ENCODE measurements around the gene VAMP4. TPM values are rescaled to one million over a fixed set of nuclear protein-coding genes. Genes with fewer than 3 reads are reported as not detected.
A peak's percentile ranks its signal among the peaks of the same experiment; 100 is the strongest.

The VAMP4 gene
- total RNA-seq, 1 donor from 2014 or later = 16.2 TPM

- TF ChIP-seq EZH2phosphoT487 (IDR thresholded peaks at IDR 0.05) (no peak), CTCF (IDR thresholded peaks at IDR 0.05) (no peak), EZH2 (IDR thresholded peaks at IDR 0.05) (no peak)
- no peaks in the 10 kb centered on the region for H3K27me3 ChIP-seq
- H3F3A ChIP-seq (ENCODE audit: low read depth) = peaks cover 13% of the 10 kb centered on the region
- H3K36me3 ChIP-seq = peaks cover 3% of the 10 kb centered on the region
- H3K9ac ChIP-seq = no peak overlapping the region
- H3K4me2 ChIP-seq = no peak overlapping the region
- Mint-ChIP-seq H3K4me3 (no peak overlapping the region), H3K4me1 (peaks cover 20% of the 10 kb centered on the region), H3K9me3 (no peaks in the 10 kb centered on the region), H3K27ac (no peak overlapping the region), H3K36me3 (peaks cover 16% of the 10 kb centered on the region), H3K27me3 (ENCODE audit: insufficient read depth, low read depth) (peaks cover 6% of the 10 kb centered on the region)
- H3K9me3 ChIP-seq (ENCODE audit: low read depth) = no peaks in the 10 kb centered on the region
- H4K20me1 ChIP-seq (ENCODE audit: low read depth) = no peaks in the 10 kb centered on the region
- DNase-seq (ENCODE audit: low spot score) = no peak
- H3K27ac ChIP-seq = no peak overlapping the region
- H2AFZ ChIP-seq (replicated peaks) = no peak overlapping the region
- peaks cover 3% of the 10 kb centered on the region for H3K4me1 ChIP-seq
- peaks cover 40% of the 10 kb centered on the region for H3K79me2 ChIP-seq (ENCODE audit: low read depth)
- no peak overlapping the region for H3K4me3 ChIP-seq
Observed at GRCh38 chr1:171784784-171785183, 42.9 kb upstream of the VAMP4 start.

DNA sequence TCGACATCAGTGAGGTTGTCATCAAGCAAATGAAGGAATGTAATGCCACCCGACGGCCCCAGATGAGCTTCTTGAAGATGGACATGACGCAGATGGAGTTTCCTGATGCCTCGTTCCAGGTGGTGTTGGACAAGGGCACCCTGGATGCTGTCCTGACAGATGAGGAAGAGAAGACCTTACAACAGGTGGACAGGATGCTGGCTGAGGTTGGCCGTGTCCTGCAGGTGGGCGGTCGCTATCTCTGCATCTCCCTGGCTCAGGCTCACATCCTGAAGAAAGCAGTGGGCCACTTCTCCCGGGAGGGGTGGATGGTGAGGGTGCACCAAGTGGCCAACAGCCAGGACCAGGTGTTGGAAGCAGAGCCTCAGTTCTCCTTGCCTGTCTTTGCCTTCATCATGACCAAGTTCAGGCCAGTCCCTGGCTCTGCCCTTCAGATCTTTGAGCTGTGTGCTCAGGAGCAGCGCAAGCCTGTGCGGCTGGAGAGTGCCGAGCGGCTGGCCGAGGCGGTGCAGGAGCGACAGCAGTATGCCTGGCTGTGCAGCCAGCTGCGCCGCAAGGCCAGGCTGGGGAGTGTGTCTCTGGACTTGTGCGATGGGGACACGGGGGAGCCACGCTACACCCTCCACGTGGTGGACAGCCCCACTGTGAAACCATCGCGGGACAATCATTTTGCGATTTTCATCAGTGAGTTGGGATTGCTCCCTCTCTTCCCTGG lies 42.1 kb upstream of the VAMP4 start:
- H3K9me3 Mint-ChIP-seq = no peaks in the 10 kb centered on the region
- Histone ChIP-seq H3K27me3 (no peaks in the 10 kb centered on the region), H3F3A (ENCODE audit: low read depth) (peaks cover 13% of the 10 kb centered on the region), H3K4me3 (no peak overlapping the region), H3K4me1 (peaks cover 3% of the 10 kb centered on the region), H3K36me3 (peaks cover 3% of the 10 kb centered on the region), H3K27ac (no peak overlapping the region), H2AFZ (replicated peaks) (no peak overlapping the region), H4K20me1 (ENCODE audit: low read depth) (no peaks in the 10 kb centered on the region), H3K4me2 (no peak overlapping the region), H3K9ac (no peak overlapping the region), H3K79me2 (ENCODE audit: low read depth) (peaks cover 40% of the 10 kb centered on the region), H3K9me3 (ENCODE audit: low read depth) (no peaks in the 10 kb centered on the region)
- peaks cover 14% of the 10 kb centered on the region for H3K36me3 Mint-ChIP-seq
- peak overlapping the region; percentile 99 for H3K4me3 Mint-ChIP-seq
- H3K27me3 Mint-ChIP-seq (ENCODE audit: insufficient read depth, low read depth) = peaks cover 6% of the 10 kb centered on the region
- H3K27ac Mint-ChIP-seq = no peak overlapping the region
- no peak for DNase-seq (ENCODE audit: low spot score)
- peaks cover 20% of the 10 kb centered on the region for H3K4me1 Mint-ChIP-seq
- TF ChIP-seq CTCF (IDR thresholded peaks at IDR 0.05) = no peak
- TF ChIP-seq EZH2phosphoT487 (IDR thresholded peaks at IDR 0.05) = no peak
- no peak for TF ChIP-seq EZH2 (IDR thresholded peaks at IDR 0.05)

GRCh38 chr1:171781176-171781875 lies 39.5 kb upstream of the VAMP4 start, which contains the start of gene METTL13:
METTL13 (plus strand) TSS chr1:171781660; CDS start chr1:171781968, 308 bp downstream.
- TF ChIP-seq EZH2phosphoT487 (IDR thresholded peaks at IDR 0.05) (peak; percentile 15), CTCF (IDR thresholded peaks at IDR 0.05) (no peak)
- H3K4me1 ChIP-seq = peaks cover 3% of the 10 kb centered on the region
- no peaks in the 10 kb centered on the region for H3K9me3 Mint-ChIP-seq
- H3K36me3 ChIP-seq = no peaks in the 10 kb centered on the region
- peak within 1 kb of the TSS; percentile 99 for H3K4me3 Mint-ChIP-seq
- no peaks in the 10 kb centered on the region for H3K9me3 ChIP-seq (ENCODE audit: low read depth)
- H3K4me2 ChIP-seq = peak within 1 kb of the TSS; percentile 91
- H3K27ac Mint-ChIP-seq = peak within 1 kb of the TSS; percentile 88
- DNase-seq (ENCODE audit: low spot score) = peak; percentile 99
- peaks cover 6% of the 10 kb centered on the region for H3K27me3 Mint-ChIP-seq (ENCODE audit: insufficient read depth, low read depth)
- H3K79me2 ChIP-seq (ENCODE audit: low read depth) = peaks cover 40% of the 10 kb centered on the region
- H3K9ac ChIP-seq = peak within 1 kb of the TSS; percentile 54
- H4K20me1 ChIP-seq (ENCODE audit: low read depth) = no peaks in the 10 kb centered on the region
- H3K36me3 Mint-ChIP-seq = peaks cover 5% of the 10 kb centered on the region
- peaks cover 13% of the 10 kb centered on the region for H3F3A ChIP-seq (ENCODE audit: low read depth)
- H3K4me1 Mint-ChIP-seq = peaks cover 20% of the 10 kb centered on the region
- H3K27ac ChIP-seq = peak within 1 kb of the TSS; percentile 62
- no peaks in the 10 kb centered on the region for H3K27me3 ChIP-seq
- H2AFZ ChIP-seq (replicated peaks) = peak within 1 kb of the TSS; percentile 78
- H3K4me3 ChIP-seq = peak within 1 kb of the TSS; percentile 85

Measured in neural progenitor cell (in vitro differentiated cells).